Measurements from ENCODE around the gene TTC3.
"Not testable (repeated sequence)": the region's sequence is repeated elsewhere in the genome, so short reads cannot be mapped to it uniquely, and the experiment has no call there.

The TTC3 gene

DNA sequence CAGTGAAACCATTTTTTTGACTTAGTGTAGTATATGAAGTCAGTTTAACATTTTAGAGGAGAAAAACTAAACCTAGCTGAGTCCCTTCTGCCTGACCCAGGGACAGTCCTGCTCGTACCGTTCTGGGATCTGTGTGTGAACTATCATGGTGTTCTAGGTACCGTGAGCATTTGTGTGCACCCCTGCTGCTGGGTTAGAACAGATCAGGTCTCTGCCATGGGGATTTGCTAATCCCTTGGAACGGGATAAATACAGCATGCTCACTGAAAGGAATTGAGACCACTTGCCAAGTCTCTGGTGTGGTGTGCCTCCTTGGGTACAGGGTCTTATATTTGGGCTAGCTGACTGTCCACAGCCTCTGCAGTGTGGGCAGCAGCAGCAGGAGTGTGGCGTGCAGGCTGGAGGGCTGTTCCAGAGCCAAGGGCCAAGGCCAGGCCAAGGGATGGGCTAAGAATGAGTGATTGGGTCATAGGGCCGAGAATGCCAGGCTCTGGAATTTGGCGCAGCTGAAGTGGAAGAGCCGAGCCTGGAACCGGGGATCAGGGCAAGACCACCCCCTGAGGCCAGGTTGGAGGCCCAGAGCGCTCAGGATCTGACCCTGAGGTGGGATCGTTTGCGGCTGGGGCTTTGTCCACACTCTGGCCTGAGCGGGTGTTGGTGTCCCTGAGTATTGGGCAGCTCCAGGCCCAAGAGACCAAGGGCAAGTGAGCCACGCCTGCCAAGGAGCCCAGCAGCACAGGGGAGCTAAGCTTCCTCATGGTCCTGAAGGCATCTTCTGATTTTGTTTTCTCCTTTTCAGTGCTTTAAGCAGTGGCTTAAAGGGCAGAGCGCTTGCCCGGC, 127.8 kb downstream of the TTC3 start:
- no peak for DNase-seq

DNA sequence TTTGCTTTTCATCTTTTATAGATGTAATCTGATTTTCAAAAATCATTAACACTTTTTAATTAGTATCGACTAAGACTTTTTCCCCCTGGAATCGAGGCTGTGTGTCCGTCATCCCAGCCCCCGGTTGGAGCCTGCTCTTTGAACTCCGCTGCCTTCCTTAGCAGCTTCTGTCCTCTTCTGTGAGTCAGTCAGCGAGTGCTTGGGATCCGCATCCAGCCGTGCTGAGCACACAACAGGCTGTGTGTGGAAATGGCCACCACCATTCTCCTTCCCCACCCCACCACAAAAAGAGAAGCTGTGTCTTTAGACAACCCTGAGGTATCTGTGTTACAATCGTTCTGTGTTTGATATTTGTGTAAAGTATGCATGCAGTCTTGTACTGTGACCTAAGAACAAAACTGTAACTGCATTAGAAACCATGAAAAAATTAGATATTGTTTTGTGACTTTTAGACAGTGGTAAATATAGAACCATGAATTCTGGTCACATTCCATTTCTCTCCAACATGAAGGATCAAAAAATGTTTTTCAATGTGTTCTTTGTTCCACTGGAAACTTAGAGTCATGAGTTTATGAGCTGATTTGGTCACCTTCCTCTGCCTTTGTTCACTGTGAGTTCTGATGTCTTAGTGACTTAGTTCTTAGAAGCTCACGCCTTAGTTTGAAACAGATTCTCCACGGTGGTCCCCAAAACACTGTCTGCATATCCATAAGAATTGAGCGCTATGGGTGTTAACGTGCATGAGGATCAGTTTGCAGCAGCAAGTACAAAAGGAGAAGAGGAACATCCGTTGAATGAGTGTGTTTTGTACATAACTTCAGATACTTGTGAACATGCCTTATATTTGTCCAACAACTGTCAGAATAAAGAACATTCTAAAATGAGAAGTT, 129.4 kb downstream of the TTC3 start:
- no peak for DNase-seq

DNA sequence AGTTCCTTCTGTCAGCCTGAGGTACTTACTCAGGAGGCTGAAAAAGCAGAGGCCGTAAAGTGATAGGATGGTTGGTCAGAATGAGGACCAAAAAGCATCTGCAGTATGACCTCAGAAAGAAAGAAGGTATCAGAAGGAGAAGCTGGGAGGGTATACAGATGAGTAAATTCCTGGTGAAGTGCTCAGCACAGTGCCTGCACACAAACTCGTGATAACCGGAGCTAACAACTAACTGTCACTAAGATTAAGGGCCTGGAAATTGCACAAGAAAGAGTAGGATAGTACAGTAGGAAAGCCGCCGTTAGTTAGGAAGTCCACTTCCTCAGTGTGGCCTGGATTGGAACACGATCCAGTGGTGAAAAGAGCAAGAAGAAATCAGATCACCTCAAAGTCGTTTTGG, 131.5 kb downstream of the TTC3 start:
- DNase-seq = no peak

DNA sequence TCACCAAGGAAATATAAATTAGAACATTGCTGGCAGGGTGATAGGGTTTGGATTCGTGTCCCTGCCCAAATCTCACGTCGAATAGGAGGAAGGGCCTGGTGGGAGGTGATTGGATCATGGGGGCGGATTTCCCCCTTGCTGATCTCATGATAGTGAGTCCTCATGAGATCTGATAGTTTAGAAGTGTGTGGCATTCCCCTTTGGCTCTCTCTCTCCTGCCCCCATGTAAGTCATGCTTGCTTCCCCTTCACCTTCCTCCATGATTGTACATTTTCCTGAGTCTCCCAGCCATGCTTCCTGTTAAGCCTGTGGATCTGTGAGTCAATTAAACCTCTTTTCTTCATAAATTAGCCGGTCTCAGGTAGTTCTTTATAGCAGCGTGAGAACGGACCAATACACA, 133.4 kb downstream of the TTC3 start:
- DNase-seq = no peak

DNA sequence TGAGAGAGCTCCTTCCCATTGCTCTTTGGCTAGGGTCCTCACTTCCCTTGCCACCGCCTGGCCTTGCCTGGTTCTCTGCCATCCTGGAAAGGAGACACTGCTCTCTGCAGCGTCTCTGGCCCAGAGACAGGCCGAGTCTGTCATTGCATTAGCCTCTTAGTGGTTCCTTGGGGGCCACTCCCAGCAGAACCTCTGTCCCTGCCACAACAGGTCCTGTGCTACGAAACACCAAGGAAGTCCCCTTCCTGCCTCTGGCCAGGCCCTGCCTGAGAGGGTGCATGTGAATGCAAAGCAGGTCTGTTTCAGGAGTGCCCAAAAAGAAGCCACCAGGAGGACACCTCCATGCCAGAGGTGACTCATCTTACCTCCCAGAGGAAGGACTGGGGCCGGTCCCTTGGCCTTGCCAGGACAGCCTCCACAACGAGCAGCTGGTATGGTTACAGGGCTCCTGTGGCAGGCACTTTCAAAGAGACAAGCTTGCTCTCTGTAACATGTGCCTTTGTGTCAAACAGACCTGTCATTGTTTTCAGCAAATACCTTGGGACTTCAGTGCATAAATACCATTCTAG, 134.5 kb downstream of the TTC3 start:
- peak; percentile 52 for DNase-seq

DNA sequence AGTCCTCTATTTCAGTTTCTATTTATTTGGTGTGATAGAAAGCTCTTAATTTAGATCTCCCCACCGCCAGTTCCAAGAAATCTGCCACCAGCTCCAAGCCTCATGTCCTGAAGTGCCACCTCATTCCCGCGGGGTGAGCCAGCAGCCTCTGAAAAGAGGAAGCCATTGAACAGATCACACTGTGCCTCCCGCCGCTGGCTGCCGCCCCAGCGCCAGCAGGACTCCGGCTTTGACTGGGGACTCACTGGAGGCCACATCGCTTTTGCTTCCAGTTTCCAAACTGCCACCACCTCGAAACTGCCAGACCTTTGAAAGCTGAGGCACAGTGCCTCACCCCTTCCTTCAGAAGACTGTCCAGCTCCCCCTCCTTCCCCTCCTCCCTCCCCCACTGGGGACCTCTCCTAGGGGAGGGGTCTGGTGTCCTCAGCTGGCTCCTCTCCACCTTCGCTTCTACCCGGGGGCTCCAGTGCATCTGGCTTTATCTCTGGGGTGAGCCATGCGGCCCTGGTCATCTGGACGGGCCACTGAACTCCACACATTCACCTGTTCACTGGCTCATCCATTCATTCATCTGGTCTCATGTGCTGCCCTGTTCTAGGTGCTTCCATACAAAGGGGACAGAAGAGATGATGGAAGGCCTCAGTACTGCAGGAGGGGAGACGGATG, 135.1 kb downstream of the TTC3 start:
- peak; percentile 63 for DNase-seq

DNA sequence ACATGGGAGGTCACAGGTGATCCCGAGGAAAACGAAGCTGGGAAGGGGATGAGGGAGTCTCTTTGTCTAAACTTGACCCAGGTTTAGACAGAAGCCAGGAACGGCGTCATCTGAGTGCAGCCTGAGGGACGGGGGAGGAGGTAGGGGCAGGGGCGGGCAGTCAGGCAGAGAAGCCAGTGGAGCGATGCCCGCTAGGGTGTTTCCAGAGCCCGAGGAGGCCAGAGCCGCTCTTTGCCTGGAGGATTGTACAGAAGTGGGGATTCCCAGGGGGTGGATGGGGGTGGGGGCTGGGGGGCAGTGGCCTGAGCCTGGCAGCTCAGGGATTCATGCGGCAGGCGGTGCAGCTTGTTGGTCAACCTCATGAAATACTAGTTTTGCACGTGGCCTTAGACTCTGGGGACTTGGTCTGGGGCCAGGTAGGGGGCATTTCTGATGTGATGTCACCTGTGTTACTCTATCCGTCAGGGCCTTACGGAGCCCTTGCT, 135.7 kb downstream of the TTC3 start:
- no peak for DNase-seq

DNA sequence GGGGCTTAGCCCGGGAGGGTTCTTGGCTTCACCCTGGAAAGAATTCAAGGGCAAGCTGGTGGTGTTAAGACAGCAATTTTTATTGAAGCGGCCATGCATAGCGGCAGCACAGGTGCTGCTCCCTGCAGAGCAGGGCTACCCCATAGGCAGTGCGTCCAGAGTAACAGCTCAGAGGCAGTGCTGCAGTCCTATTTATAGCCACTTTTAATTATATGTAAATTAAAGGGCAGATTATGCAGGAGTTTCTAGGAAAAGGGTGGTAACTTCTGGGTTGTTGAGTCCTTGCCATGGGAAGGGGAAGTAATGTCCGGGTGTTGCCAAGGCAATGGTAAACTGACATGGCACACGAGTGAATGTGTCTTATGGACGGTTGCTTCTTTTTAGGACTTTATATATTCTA, 137.1 kb downstream of the TTC3 start:
- DNase-seq = no peak

DNA sequence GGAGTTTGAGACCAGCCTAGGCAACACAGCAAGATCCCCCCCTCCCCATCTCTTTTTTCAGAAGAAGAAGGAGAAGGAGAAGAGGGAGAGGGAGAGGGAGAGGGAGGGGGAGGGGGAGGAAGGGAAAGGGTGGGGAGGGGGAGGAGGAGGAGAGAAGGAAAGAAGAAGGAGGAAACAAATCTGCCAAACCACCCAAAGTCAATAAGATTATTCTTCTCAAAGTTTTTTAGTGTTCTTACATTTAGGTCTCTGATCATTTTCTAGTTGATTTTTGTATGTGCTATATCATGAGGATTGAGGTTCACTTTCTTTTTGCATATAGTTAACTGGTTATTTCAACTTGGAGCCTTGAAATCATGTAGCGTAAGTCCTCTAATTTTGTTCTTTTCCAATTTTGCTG, 137.7 kb downstream of the TTC3 start:
- no peak for DNase-seq

DNA sequence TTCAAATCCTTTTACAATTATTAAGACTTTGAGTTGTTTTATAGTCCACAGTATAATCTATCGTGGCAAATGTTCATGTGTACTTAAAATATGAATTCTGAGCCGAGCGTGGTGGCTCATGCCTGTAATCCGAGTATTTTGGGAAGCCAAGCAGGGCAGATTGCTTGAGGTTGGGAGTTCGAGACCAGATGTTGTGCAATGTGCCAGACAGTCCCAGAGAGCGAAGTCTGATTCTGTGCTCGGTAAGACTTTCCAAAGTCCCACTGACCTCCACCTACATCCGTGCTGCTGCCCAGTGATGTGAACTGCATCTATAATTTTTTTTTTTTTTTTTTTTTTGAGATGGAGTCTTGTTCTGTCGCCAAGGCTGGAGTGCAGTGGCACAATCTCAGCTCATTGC, 141.9 kb downstream of the TTC3 start:
- DNase-seq = no peak

DNA sequence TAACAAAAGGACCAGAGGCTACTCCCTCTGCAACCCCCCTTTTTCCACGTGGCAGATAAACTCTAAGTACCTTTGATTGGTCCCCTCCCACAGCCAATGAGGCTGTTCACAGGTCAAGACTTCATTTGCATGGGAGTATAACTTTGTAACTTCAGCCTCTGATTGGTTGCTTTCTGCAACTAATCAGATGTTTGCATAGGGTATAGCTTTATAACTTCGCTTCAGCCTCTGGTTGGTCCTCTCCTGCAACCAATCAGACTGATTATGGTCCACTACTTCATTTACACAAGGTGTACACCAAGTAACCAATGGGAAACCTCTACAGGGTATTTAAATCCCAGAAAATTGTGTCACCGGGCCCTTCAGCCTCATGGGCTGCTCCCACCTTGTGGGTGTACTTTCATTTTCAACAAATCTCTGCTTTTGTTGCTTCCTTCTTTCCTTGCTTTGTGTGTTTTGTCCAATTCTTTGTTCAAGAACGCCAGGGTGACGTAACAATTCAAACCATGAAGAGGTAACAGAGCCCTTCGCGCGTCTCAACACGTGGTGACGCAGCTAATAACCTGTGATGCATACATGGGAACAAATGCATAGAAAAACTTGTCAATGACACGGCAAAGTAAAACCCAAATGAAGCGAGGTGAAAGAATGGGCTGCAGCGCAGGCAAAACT, 146.8 kb downstream of the TTC3 start:
- DNase-seq = no peak

DNA sequence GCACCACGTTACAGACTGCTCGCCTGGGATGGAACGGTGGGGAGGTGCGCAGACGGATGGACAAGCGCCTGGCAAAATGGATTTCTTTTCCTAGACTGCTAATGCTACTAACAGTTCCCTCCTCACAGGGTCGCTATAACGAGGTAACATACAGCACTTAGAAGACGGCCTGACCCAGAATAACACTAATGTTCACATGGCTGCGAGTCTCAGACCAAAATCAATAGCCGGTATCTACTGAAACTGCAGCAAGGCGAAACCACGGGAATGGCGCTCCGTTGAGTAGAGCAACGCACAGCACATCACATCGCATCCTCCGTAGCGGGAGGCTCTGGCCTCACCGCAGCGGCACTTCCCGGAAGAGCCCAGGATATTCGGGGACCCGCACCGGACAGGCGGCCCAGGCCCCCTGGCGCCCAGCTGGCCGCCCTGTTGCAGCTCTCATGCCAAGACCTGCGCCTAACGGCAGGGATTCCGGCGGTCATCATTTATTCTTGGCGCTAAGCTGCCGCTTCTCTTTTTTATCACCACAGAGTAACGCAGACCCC, 147.5 kb downstream of the TTC3 start:
- DNase-seq = no peak

DNA sequence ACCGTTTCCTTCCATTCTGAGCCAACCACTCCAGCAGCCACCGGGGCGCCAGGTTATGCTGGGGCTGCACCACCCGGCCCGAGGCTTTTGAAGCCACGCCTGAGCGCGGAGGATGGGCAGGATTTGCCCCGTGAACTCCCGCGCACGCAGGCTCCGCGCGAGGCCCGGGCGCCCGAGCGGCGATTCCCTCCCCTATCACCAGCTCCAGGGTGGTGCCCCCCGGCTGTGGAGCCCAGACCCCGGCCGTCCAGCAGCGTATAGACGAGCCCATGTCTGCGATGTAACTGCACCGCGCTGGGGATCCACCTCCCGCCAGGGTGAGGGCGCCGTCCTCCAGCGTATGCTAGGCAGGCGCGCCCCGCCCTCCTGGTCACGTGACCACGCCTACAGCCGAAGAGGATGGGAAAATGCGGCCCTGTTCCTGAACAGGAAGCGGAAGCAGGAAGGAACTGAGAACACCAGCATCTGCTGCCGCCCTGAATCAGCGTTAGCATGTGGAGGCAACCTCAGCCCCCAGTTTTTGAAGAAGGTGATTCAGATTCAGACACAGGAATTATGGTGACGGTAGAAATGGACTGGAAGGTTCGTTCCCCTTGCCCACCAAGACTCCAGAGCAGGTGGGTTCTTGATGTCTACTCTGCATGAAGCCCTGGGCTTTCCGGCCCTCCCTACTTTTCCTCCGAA, 148.1 kb downstream of the TTC3 start:
- peak; percentile 78 for DNase-seq

DNA sequence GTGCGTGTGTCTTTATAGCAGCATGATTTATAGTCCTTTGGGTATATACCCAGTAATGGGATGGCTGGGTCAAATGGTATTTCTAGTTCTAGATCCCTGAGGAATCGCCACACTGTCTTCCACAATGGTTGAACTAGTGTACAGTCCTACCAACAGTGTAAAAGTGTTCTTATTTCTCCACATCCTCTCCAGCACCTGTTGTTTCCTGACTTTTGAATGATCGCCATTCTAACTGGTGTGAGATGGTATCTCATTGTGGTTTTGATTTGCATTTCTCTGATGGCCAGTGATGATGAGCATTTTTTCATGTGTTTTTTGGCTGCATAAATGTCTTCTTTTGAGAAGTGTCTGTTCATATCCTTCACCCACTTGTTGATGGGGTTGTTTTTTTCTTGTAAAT, 149.2 kb downstream of the TTC3 start:
- DNase-seq = not testable (repeated sequence)

DNA sequence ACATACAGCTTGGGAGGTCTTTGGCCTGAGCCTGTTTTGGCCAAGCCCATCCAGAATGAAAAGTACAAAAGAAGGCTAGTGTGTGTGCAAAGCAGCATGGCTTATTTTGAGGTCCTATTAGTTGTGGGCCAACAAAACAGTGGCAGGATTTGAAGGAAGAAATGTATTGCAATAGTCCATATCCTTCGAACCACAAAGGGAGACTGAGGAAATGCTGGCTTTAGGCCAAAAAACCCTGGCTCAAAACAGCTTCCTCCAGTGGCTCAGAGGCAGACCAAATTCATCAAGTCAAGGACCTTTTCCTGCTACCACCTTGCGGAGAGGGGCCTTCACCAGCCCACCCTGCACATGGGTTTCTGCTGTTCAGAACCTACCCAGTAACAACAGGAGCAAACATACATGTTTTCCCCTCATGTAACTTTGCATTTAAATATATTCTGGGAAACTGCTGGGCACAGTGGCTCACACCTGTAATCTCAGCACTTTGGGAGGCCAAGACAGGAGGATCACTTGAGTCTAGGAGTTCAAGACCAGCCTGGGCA, 150.8 kb downstream of the TTC3 start:
- no peak for DNase-seq

DNA sequence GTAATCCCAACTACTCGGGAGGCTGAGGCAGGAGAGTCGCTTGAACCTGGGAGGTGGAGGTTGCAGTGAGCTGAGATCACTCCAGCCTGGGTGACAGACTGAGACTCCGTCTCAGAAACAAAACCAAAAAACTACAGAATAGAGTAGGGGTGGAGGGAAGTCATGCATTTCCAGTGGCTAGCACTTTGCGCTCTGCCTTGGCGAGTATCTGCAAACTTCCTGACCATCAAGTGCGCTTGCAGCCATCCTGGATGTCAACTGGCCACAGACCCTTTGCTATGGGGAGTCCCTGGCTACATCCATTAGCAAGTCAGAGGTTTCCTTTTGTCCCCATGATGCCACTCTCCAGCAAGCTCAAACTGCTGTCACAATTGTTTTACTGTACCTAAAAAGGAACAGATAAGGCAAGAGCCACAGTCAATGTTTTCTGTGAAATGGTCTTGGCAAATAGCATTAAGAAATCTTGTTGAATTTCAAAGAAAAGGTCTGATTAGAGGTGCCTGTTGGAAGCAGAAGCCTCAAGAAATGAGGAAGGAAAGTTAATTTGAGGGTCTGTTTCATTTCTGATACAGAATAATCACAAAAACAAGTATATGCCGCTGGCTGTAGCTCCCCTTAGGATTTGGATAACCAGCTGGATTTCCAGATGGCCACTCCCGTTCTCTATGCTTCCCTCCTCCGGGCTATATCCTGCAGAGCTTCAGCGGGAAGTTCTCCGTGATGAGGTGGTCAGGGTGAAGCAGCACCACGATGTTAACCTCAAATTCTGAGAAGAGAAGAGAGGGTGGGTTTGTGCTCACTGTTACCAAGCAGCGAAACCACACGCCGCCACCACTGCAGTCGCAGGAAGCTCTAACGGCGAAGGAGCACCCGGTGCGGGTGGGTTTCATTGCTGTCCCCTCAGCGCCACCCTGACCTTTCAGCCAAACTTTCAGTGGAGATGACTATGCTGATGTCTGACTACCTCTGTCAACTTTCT, 152.1 kb downstream of the TTC3 start:
- no peak for DNase-seq

DNA sequence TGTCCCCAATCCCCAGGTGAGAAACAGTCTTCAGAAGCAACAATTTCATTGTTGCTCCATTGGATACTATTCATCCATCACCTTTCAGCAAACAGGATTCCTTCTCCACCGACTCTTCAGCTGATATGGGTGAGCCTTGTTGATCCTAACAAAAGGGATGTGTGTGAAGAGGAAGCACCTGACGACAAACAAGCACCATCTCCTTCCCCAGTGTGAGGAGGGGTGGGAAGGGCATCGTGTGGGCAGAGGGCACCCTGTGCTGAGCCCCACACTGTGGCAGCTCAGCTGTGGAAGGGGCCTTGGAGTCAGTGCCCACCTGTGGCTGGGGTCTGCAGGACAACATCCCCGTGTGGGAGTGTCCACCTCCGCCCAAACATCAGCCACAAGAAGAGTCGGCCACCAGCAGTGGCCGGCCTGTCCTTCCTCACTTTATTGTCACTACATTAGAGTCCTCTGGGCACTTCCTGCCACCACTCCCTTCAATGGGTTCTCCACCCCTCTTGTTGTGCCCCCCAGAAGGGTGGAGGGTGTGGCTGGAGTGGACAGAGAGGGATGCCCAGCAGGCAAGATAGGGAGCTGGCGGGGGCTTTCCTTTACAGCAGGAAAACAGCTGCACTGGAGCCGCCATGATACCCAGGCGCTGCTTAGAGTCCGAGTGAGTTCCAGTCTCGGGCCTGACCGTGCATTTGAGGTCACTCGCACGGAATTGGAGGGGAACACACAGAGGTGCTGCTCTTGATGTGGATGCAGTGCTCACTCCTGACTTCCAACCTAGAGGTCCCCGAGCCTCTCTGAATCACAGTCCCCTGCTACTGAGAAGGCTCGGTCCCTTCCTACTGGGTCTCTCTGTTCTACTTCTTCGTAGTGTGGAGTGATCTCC, 153.2 kb downstream of the TTC3 start:
- DNase-seq = no peak

DNA sequence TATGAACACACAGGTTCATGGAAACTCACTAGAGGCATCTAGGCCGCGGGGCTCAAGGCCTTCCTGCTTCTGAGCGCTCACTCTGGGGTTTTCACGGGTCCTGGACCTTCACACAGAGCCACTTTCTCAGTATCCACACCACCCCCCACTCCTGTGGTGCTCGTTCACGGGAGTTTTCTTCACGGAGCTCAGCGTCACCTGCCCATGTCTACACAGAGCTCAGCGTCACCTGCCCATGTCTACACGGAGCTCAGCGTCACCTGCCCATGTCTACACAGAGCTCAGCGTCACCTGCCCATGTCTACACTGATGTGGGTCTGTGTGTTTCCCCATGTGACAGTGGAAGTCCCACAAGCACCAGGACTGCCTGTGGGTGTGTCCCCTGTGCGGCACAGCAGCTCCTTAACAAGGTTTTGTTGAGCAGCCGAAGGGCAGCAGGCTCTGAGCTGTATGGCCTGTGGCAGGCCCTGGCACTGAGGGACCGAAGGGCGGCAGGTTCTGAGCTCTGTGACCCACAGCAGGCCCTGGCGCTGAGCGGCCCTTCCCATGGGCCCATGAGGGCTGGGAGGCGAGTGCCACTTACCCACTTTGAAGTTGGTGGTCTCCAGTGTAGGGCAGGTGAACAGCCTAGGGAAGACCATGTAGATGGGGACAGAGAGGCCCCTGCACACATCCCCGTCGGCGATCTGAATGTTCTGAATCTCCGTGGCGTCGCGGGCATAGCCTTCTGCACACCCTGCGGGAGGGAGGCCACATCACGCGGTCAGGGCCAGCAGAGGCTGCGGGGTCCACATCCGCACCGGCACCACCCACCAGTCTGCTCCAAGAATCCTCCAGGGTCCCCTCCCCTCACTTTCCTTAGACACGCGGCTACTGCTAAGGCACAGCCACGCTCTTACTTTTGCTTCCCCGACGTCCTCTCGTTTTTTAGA, 154.3 kb downstream of the TTC3 start:
- DNase-seq = no peak

Data from NCI-H2107 (cell line).